ENCODE results near the gene LRRFIP2. TPM values are rescaled to one million over a fixed set of nuclear protein-coding genes. Genes with fewer than 3 reads are reported as not detected.

LRRFIP2 gene
- total and polyA plus RNA-seq, 2 of the 8 experiments (the other 6 are each of a cell fraction or from before 2014, with no cell fraction given), result 8.8 to 25.6 TPM

DNA sequence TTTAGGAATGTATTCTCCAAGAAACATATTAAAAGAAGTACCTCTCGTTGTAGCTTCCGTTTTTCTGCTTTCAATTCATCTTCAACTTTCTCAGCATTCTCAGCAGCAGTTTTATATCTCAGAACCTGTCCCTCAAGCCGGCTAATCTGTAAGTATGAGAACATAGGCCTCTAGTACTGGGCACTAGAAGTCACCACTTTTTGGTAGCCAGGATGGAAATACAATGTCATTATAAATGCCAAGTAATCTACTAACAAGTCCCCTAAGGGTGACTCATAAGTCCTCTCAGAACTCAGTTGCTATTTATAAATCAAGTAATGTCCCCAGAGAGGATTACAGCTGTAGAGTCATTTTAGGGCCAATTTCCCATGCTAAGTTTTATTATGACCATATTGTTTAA, 120.0 kb downstream of the LRRFIP2 start (continued):
- TF ChIP-seq TAF7 (optimal IDR thresholded peaks at IDR 0.05; ENCODE audit: borderline replicate concordance, low read depth, low read length) (no peak), SAP30 (IDR thresholded peaks at IDR 0.05; ENCODE audit: insufficient read depth, insufficient replicate concordance, low read length) (no peak), TBP (IDR thresholded peaks at IDR 0.05; ENCODE audit: low read depth, low read length) (no peak), YY1 (IDR thresholded peaks at IDR 0.05; ENCODE audit: low read depth, low read length) (no peak), NRF1 (IDR thresholded peaks at IDR 0.05; ENCODE audit: low read depth, low read length) (no peak), TCF12 (IDR thresholded peaks at IDR 0.05; ENCODE audit: low read depth, low read length) (no peak)
